GM18502 (cell line): ENCODE data around the gene LRRC75B.
"Not testable (repeated sequence)": the region's sequence is repeated elsewhere in the genome, so short reads cannot be mapped to it uniquely, and the experiment has no call there.

Experiments used
- ATAC-seq: cut with Tn5 transposase; IDR thresholded peaks from one replicate; pipeline ENCODE4 v1.9.1; 2021; ENCODE audit warnings: mild to moderate bottlenecking; ENCODE audit not compliant: unreplicated experiment, poor library complexity

Gene LRRC75B

GRCh38 chr22:24602847-24603769 is 10.2 kb upstream of the LRRC75B start, which contains the start of gene GGT1:
Gene GGT1, plus strand, starts transcription at chr22:24603193. Its CDS starts 7,889 bp downstream, at chr22:24611082.
- not testable (repeated sequence) for ATAC-seq

- ATAC-seq = not testable (repeated sequence)
Measured at GRCh38 chr22:24602105-24602749, 9.4 kb upstream of the LRRC75B start.

DNA sequence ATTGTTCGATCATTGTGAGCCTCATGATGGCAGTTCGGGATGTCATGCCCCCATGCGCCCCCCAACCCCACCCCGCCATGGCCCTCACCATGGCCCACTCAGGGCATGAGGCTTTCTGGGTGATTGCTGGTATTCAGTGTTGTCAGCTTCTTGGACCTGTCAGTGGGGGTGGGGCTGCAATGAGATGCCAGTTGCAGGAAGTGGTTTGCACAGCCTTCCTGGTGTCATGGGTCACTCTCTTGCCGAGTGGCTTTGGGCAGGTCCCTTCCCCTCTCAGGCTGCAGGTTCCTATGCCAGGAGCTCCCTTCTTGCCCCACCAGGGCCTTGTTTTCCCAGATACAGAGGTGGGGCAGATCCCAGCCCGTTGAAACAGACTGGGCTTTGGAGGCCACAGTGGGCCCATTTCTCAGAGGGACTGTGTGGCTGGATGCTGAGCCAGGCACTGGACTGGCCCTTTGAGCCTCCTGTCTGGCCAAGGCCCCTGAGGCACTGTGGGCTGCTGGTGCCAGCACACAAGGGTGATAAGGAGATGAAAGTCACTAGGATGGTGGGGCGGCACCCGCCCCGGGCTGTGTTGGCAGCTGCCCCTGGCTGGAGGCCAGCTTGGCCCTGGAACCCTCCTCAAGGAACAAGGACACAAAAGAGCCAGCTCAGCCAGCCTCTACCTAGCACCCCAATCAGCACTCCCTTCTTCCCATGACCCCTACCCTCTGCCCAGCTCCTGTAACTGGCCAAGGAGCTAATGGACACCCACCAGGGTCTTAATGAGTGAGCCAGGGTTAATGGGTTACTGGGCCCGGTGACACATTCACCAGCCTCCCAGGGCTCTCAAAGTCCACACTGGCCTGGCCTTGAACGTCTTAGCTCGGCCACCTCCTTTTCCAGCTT is 8.6 kb upstream of the LRRC75B start:
- ATAC-seq = no peak

- ATAC-seq = not testable (repeated sequence)
Measured at GRCh38 chr22:24599958-24600715, 7.3 kb upstream of the LRRC75B start.

- ATAC-seq = no peak
Measured at GRCh38 chr22:24599514-24599913, 6.6 kb upstream of the LRRC75B start.

DNA sequence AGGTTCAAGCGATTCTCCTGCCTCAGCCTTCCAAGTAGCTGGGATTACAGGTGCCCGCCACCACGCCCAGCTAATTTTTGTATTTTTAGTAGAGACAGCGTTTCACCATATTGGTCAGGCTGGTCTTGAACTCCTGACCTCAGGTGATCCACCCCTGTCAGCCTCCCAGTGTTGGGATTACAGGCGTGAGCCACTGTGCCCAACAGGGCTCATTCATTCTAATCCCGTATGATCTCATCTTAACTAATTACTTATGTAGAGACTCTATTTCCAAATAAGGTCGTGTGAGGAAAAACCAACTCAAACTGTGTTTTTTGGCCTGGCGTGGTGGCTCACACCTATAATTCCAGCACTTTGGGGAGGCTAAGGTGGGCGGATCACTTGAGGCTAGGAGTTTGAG is 4.2 kb upstream of the LRRC75B start:
- not testable (repeated sequence) for ATAC-seq

DNA sequence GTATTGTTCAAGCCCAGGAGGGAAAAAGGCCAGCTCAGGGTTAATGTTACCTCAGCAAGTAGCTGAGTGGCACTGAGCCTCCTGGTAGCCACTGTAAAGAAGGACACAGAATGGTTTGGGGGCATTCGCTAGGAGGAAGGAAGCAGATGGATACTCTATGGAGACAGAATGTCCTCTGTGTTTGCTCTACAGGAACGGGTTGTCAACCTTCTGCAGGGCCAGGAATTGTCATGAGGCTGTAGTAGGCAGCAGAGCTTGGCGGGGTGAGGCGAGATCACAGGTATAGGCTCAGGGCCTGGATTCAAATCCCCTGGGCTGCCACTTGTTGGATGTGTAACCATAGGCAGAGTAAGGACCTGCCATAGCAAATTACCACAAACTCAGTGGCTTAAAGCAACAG is 3.0 kb upstream of the LRRC75B start:
- ATAC-seq = no peak

GRCh38 chr22:24595228-24595627 is 2.4 kb upstream of the LRRC75B start:
- ATAC-seq = no peak

GRCh38 chr22:24594569-24595120 is 1.8 kb upstream of the LRRC75B start:
- no peak for ATAC-seq

DNA sequence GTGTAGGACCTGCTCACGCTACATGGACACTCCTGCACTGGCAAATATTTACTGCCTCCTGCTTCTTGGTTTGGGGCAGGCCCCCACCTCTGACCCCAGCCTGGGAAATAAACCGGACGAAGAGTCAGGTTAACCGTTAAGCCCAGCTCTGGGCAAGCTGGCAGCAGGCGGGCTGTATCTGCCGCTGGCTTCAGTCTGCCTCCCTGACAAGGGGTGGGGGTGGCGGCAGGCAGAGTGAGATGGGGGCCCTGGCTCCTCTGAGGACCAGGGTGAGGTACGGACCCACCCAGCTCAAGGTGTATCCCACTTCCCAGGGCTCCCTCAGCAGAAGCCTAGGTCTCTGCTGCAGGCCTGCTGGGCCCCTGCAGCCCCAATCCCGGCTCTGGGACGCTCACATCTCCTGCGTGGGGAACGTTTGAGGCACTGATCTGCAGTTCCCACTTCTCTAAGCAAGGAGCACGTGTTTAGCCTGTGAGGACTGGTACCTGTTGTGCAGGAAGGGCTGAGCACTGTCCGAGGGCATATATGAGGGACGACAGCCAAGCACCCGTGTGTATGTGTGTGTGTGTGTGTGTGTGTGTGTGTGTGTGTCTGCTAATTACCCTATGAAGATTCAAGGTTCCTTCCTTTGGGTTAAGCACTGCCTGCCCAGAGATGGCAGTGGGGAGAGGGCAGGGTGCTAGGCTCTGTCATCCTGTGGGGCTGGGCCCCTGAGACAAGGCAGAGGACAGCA is 1.1 kb upstream of the LRRC75B start:
- ATAC-seq = no peak

DNA sequence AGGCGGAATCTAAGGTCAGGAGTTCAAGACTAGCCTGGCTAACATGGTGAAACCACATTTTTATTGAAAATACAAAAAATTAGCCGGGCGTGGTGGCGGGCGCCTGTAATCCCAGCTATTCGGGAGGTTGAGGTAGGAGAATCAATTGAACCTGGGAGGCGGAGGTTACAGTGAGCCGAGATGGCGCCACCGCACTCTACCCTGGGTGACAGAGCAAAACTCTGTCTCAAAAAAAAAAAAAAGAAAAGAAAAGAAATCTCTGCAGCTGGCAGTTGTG is 624 bp upstream of the LRRC75B start:
- not testable (repeated sequence) for ATAC-seq

GRCh38 chr22:24592058-24592850 is 619 bp downstream of the LRRC75B start:
- peak; percentile 22 for ATAC-seq

DNA sequence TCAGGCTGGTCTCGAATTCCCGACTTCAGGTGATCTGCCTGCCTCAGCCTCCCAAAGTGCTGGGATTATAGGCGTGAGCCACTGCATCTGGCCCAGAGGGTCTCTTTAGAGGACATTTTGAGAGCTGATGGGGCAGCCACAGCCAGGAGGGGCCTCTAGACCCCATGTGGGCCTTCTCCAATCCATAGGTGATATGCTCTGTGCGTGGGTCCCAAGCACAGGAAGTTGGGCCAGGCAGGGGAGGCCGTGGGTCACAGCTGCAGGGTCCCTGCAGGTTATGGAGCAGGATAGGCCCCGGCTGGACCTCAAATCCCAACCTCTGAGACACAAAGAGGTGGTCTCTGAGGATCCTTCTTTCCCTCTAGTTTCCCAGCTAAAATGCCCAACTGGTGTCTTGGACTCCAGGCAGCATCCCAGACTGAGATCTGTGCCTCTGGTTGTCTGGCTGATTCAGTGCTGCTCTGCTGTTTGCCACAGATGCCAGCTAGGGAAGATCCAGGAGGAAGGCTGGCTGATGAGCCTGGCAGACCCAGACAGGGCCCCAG is 1.5 kb downstream of the LRRC75B start:
- ATAC-seq = no peak

GRCh38 chr22:24590596-24591173 is 2.2 kb downstream of the LRRC75B start:
- ATAC-seq = no peak

GRCh38 chr22:24589518-24590030 is 3.3 kb downstream of the LRRC75B start:
- ATAC-seq = no peak

- no peak for ATAC-seq
Measured at GRCh38 chr22:24588757-24589481, 4.0 kb downstream of the LRRC75B start.

GRCh38 chr22:24588381-24588756 is 4.5 kb downstream of the LRRC75B start:
- no peak for ATAC-seq
